Suppressor macrophage treated with lipopolysaccharide for 1 hour (primary cell): Measurements from ENCODE around the gene MSRB1.
A peak's percentile ranks its signal among the peaks of the same experiment; 100 is the strongest.
"Not testable (repeated sequence)": the region's sequence is repeated elsewhere in the genome, so short reads cannot be mapped to it uniquely, and the experiment has no call there.

Experiments
- DNase-seq, 3 donors: peaks; one replicate each; pipeline ENCODE4 v3.0.0-alpha.2; 2020 to 2022

MSRB1 gene

DNA sequence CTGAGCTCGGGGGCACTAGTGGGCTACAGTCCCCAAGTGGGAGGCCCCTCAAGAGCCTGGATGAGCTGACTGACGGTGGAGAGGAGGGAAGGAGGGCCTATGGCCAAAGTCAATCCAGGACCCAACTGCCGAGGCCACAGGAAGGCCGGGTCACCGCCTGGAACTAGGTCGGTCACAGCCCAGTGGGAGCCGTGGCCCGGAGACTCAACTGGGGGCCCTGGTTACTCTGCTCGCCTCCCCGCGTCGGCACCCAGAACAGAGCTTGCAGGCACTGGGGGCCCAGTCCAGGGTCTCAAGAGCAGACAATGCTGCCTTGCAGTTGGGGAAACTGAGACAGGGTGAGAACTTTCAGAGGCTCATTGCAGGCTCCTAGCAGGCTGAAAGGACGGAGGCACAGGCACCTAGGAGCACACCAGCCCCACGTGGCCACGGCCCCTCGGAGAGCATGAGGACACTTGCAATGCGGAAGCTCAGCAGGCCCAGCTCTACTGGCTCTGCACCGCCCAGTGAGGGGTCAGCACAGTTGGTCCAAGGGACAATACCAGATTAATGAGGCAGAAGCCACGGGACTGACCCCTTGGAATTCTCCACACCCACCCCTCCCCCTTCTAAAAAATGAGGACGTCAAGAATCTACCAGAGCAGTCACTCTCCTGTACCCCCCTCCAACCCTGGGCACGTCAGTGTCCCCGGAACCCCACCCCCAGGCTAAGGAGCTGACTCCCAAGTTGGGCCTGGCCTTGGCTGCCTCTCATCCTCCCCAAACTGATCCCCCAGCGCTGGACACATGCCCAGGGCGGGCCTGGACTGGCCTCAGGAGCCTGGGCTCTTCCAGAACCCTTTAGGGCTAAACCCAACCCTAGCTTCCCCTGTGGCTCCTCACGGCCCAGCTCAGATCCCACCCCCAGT is 27.0 kb downstream of the MSRB1 start:
- no peak for DNase-seq

DNA sequence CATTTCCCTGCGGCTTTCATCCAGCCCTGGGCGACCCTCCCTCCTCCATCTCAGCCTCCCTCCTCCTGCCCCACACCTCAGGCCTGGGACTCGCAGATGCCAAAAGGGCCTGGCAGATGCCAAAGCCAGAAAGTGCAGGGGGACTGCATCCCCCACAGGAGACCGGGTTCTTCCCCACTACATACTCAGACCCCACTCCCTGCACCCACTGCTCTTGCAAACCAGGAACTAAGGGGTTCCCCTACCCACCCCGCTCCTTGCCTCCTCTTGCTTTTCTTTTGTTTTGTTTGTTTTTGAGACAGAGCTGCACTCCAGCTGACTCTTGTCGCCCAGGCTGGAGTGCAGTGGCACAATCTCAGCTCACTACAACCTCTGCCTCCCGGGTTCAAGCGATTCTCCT is 28.0 kb downstream of the MSRB1 start:
- no peak for DNase-seq

DNA sequence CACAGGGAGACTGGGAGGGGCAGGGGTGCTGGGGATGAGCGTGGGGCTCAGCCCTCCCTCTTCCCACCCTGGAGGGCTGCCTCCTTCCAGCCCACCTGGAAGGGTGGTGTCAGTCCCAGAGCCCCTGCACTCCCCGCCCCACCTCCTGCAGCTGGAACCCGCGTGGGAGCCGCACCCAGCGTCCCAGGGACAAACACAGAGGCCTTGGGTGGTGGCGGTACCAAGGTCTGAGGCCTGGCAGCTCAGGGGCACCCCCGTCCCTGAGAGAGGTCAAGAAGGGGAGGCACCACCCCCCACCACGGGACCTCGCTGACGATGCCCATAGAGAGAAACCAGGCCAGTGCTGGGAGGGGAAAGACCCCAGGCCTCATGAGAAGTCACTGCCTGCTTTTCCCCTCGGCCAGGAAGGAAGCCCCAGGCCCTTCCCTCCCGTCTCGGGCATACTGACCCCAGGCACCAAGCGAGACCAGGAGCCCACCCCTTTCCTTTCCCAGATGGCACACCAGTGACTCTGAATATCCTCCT is 28.9 kb downstream of the MSRB1 start:
- DNase-seq = no peak

DNA sequence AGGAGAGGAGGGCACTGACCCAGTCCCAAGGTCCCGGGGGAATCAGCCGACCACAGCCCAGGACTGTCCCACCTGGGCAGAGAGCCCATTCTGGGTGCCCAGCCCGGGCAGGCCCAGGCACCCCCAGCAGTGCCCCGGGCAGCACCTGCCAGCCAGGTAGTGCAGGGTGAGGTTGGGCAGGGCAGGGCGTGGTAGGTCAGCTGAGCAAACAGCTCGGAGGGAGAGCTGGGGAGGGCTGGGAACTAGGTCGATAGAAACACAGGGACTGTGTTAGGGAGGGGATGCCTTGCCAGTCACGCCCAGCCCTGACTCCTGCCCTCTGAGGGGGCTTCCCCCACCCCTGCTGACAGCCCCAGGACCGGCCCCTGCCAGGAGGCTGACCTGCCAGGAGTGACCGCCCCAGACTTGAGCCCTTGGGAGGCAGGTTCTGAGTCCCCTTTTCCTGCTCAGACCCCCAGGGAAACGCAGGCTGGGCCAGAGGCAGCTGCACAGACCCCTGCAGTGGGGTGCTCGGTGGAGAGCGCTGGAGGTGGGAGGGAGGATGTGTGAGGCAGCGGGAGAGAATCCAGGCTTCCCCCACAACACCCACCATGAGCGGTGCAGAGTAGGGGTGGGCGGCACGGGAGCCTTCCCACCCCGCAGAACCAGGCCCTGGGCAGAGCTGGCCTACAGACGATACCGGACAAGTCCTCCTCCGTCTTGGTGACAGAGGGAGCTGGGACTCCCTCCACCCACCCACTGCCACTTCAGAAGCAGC is 29.5 kb downstream of the MSRB1 start:
- DNase-seq = no peak

DNA sequence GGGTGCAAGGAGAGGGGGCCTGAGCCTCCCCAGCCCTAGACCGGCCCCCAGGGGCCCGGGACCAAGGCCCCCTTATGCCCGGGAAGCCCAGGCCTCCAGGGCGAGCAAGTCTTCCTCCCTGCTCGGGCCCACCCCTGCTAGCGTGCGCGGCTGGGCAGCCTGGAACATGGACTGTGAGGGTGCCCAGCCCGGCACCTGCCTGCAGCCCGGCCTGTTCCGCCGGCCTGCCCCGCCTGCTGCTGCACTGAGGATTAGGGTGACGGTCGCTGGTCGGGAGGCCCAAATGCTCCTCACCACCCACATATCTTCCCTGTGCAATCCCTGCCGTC is 30.8 kb downstream of the MSRB1 start:
- no peak for DNase-seq

DNA sequence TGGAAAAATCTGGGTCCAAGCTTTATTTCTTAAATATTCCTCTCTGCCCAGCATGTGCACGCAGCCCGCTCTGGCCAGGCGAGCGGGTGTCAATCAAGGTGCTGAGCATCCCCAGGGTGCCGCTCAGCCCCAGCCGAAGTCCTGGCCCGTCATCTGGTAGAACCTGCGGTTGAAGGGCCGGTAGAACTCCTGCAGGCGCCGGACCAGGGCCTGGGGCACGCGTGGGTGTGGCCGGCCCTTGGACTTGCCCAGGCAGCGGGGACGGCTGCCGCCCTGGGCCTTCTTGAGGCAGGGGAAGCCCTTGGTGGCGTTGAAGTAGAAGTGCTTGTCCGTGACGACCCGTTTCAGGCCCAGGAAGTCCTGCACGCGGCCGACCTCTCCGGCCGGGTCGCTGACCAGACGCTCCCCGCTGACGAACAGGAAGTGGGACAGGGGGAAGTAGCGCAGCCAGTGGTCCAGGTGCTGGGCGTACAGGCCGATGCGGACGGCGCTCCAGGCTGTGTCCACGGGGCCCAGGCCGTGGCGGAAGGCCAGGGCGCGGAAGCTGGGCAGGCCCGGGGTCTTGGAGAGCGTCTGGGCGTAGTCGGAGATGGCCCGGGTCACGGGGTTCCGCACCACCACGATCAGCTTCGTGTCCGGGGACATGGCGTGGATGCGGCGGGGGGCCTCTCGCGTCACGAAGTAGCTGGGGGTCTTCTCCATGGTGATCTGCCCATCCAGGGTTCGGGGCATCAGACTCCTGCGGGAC is 31.4 kb downstream of the MSRB1 start:
- DNase-seq = no peak

DNA sequence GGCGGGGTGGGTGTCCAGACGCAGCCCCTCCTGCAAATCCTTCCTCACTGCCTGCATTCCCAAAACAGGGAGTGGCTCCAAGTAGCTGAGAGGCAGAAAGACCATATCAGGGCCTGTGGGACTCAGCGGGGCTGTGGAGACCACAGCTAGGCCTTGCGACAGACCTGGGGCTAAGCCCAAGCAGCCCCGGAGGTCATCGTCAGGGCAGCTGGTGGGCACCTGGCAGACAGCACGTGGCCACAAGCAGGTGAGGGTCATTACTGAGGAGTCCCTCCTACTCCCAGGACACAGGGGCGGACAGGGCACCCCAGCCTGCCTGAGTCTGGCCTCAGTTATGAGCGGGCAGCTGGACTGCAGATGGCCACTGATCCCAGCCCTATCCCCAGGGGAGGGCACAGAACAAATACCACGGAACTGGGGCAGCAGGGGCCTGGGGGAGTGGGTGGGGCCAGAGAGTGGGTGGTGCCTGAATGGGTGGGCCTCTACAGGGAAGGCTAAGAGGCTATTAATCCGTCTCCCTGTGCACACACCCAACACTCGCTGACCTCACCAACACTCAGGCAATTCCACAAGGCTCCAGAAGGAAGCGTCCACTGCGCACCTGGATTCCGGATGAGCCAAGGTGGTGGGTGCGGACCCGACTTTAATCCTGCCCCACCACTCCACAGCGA is 33.3 kb downstream of the MSRB1 start:
- no peak for DNase-seq

DNA sequence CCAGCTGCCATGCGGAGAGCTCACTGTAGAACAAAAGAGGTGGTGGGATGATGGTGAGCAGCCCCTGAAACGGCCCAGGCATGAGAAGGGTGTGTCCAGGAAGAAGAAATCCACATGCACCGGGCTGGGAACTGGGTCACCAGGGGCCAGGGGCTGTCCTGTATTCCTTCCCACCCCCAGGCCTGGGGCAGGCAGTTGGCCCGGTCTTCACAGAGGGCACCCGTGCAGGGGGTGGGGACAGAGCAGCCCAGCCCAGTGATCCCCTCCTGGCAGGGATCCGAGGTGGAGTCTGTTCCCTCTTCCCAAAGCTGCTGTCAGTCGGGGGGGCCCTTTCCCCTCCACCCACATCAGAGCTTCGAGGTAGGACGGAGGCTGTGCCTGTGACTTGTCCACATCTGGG is 34.0 kb downstream of the MSRB1 start:
- no peak for DNase-seq

DNA sequence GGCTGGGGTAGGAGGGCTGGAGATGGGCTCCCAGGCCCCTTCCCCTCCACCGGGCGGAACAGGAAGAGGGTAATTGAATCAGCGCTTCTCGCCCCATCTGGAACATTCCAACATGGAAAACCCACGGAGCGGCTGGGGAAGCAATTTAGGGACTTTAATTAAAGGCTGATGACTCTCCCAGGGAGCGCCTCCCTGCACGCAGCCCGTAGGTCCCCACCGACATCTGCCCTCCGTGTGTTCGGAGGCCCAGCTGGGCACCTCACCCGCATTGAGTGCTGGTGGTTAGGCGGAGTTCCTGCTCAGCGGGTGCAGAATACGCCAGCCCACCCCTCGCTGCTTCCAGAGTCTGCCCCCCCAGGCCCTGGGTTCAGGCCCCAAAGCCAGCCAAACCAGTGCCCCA is 34.8 kb downstream of the MSRB1 start:
- no peak for DNase-seq

DNA sequence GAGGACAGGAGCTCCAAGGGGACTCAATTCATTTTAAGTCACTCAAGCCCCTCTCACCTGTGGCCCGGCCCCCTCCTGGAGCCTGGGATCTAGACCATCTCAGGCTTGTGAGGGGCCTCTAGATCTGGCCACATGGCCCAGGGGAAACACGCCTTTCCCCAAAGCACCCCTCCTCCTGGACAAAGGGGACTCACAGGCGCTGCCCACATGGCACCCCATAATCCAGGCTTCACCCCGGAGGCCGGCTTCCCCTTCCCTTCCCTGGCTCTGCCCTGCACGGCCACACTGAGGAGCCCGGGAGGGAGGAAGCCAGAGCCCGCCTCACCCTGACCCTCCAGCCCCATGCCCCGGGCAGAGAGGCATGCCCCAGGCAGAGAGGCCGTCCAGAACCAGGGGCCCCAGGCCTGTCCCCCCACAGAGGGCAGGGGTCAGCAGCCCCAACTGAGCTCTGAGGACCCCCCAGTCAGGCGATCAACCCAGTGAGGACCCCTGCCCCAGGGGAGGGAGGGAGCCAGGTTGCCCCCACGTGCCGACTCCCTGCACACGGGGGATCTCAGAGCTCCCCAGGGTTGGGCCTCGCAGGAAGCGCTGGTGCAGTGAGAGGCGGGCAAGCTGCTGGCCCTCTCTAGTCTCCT is 35.7 kb downstream of the MSRB1 start:
- DNase-seq = no peak

DNA sequence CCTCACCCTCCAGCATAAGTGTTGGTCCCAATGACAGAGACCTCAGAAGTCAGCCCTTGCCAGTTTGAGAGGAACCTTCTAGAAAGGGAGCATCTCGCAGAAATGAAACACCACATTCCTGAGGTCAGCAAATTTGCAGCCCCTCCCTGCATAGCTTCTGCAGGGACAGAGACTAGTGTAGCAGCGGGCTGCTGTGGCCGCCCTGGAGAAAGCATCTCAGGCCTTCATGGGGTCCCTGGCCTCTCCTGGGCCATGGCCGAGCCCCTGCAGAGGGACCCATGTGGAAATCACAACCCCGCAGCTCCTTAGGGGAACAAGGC is 36.2 kb downstream of the MSRB1 start:
- DNase-seq = no peak

DNA sequence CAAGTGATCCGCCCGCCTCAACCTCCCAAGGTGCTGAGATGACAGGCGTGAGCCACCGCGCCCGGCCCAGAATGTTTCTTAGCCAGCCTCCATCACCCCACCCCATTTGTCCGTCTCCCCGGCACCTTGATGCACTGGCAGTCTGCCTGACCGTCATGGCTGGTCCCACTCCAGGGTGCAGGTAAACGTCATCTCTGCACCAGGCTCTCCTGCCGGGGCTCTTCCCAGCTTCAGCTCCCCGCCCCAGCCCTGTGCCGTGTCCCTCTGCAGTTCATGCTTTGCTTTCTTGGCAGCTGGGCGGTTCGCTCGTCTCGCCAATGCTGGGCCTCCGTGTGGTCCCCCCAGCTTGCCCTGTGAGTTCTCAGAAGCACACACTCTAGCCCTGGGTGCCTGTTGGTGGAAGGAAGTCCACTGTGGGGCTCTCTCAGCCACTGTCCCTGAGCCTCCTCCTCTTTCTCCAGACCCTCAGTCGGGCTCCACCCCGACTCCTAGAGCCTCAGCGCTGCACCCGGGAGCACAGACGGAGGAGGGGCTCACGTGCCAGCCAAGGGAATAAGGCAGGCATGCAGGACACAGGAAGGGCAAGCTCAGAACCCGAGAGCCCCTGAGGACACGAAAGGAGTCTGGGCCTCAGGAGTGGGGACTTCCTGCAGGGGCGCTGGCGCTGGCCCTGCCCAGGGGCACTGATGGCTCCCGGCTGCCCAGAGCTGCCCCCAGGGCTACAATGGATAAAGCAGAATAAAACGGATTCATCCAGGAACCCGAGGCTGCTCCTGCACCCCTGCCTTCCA is 36.7 kb downstream of the MSRB1 start:
- no peak for DNase-seq

DNA sequence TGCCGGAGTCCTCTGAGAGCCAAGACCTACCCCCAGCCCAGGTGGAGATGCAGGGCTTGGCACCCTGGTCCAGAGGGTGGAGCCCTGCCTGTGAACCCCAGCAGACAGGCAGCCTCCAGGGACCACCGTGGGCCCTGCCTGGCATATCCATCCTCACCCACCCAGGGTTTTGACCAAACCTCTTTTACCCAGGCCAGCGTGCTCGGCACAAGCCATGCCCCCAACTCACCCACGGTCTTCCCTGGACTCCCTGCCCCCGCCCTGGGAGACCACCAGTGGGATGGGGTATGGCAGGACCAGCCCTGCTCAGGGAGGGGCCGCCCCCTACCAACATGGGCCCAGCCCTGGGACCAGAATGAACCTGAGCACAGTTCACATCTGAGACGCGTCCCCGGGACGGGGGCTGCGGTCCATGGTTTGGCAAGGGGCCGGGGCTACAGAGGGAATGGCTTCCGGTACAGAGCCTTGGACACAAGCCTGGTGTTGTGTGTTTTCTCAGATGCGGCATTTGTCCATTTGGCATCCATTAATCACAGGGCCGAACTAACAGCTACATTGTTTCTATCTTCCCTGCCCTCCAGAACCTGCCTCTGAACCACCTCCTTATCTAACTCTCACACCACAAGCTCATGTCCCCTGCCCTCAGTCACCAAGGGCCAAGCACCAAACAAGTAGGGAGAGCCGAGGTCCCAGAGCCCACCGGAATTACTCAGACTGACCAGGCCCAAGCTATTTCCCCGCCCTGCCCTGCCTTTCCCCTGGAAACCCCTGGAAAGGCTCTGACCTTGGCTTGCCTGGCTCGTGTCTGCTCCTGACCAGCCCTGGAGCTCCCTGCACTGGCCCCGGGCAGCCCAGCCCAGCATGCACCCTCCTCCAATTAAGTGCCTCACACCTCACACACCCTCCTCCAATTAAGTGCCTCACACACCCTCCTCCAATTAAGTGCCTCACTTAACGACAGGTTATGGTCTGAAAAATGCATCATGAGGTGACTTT is 38.9 kb downstream of the MSRB1 start:
- no peak for DNase-seq

DNA sequence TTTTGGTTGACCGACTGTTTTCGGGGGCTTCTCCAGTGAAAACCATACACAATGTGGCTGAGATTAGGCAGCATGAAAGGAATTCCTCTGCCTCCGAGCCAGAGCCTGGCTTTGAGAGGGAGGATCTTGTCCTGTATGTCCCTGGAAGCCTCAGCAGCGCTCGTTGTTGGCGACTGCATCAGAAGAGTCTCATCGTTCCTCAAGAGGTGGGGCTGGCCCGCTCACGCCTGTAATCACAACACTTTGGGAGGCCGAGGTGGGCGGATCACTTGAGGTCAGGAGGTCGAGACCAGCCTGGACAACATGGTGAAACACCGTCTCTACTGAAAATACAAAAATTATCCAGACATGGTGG is 39.8 kb downstream of the MSRB1 start:
- no peak for DNase-seq

DNA sequence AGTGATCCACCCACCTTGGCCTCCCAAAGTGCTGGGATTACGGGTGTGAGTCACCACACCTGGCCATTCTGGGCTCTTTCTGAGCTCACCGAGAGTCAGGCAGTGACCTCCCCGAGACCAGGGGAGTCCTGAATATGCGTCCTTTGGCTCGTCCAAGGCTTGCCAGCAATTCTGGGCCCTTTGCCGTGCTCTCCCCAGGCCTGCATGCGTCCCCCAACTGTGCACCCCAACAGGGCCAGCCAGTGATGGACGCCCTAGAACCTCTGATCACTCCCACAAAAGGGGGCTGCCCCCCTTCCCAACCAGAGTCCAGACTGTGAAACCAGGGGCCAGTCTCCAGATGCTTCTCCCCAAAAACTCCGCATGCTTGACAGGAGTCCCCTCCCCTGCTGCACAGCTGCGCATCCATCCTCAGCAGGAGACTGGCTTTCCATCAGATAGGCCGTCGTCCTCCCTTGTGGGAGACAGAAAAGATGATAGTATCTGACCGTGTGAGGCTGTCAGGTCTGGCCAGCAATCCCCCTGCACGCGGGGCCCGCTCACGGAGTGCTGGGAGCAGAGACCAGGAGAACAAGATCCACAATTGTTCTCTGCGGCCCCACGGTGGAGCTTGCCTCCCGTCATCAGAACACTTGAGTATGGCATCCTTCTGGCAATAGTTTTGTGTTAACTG is 40.3 kb downstream of the MSRB1 start:
- DNase-seq = no peak

DNA sequence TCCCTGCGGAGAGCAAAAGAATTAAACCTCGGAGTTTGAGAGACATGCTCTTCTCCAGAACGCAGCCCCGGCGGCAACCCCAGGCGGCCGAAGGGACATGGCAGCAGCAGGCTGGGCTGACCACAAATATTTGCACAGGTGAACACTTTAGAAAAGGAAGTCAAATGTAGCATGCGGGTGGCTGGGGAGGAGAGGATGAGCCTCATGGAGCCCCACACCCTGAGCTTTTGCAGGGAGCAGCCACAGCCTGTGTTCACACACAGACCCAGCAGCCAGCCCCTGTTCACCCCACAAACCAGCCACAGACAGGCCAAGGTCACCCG is 42.6 kb downstream of the MSRB1 start:
- DNase-seq = no peak

DNA sequence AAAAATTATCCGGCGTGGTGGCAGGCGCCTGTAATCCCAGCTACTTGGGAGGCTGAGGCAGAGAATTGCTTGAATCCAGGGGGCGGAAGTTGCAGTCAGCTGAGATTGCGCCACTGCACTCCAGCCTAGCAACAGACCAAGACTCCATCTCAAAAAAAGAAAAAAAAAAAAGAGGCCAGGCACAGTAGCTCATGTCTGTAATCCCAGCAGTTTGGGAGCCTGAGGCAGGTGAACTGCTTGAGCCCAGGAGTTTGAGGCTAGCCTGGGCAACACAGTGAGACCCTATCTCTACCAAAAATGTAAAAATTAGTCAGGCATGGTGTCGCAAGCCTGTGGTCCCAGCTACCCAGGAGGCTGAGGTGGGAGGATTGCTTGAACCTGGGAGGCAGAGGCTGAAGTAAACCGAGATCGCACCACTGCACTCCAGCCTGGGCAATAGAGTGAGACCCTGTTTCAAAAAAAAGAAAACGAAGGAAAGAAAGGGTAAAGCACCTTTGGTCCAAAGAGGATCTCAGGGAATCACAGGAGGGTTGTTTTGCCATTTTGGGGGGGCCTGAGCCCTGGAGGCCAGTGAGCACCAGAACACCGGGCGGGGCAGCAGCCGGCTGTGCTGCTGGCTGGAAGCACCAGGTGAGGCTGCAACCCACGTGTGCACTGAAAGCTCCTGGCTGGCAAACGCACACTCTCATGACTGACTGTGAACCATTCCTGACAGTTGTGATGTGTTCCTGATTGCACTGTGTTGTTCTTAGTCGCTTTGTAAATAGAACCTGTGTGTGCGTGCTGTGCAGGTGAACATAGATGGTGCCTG is 43.2 kb downstream of the MSRB1 start:
- peak in 1 of 3 donors; percentile 17 for DNase-seq

DNA sequence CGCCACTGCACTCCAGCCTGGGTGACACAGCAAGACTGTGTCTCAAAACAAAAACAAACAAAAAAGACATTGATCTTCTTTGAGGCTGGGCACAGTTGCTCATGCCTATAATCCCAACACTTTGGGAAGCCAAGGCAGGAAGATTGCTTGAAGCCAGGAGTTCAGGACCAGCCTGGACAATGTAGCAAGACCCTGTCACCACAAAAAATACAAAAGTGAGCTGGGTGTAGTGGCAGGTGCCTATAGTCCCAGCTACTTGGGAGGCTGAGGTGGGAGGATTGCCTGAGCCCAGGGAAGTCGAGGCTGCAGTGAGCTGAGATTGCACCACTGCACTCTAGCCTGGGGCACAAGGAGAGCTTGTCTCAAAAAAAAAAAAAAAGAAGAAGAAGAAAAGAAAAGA is 45.3 kb downstream of the MSRB1 start:
- not testable (repeated sequence) for DNase-seq
